Progenitor cell of endocrine pancreas (in vitro differentiated cells): ENCODE data around the gene ENO3. TPM values are rescaled to one million over a fixed set of nuclear protein-coding genes. Genes with fewer than 3 reads are reported as not detected.

ENCODE experiments used
- DNase-seq: peaks from one replicate; pipeline ENCODE4 v3.0.0; 2021; ENCODE audit warnings: low spot score; ENCODE audit not compliant: unreplicated experiment
- H3K27ac Mint-ChIP-seq: 2 replicates; pipeline ENCODE4 v1.8.0; 2021; ENCODE audit warnings: mild to moderate bottlenecking, moderate library complexity, mixed read lengths
- H3K27me3 Mint-ChIP-seq: 2 replicates; pipeline ENCODE4 v1.8.0; 2021; ENCODE audit warnings: mixed read lengths
- H3K36me3 Mint-ChIP-seq: 2 replicates; pipeline ENCODE4 v1.8.0; 2022; ENCODE audit warnings: mixed read lengths; ENCODE audit not compliant: insufficient read depth
- H3K4me1 Mint-ChIP-seq: 2 replicates; pipeline ENCODE4 v1.8.0; 2021; ENCODE audit warnings: low read depth, mixed read lengths
- H3K4me3 Mint-ChIP-seq: 2 replicates; pipeline ENCODE4 v1.8.0; 2021; ENCODE audit warnings: low read depth, mild to moderate bottlenecking, moderate library complexity, mixed read lengths
- H3K9me3 Mint-ChIP-seq: 2 replicates; pipeline ENCODE4 v1.8.0; 2021; ENCODE audit warnings: low read depth, mixed read lengths
- CTCF ChIP-seq: fragments of 200-600 bp; sonication (generic); IDR thresholded peaks from one replicate; pipeline ENCODE4 v1.5.0; 2021; ENCODE audit warnings: antibody characterized with exemption, mild to moderate bottlenecking; ENCODE audit not compliant: unreplicated experiment
- microRNA-seq: library from miRNA; unstranded; fragments of <30 nt; microRNA quantifications from one replicate; pipeline ENCODE4 v1.1.0, GENCODE V29; 2020; ENCODE audit warnings: borderline number of aligned reads; ENCODE audit not compliant: unreplicated experiment
- total RNA-seq: library from RNA; stranded (reverse); gene quantifications from 2 replicates; pipeline ENCODE4 v1.2.1, GENCODE V29; 2021

Gene ENO3
- total RNA-seq, 1 donor from 2014 or later: 25.8 TPM

DNA sequence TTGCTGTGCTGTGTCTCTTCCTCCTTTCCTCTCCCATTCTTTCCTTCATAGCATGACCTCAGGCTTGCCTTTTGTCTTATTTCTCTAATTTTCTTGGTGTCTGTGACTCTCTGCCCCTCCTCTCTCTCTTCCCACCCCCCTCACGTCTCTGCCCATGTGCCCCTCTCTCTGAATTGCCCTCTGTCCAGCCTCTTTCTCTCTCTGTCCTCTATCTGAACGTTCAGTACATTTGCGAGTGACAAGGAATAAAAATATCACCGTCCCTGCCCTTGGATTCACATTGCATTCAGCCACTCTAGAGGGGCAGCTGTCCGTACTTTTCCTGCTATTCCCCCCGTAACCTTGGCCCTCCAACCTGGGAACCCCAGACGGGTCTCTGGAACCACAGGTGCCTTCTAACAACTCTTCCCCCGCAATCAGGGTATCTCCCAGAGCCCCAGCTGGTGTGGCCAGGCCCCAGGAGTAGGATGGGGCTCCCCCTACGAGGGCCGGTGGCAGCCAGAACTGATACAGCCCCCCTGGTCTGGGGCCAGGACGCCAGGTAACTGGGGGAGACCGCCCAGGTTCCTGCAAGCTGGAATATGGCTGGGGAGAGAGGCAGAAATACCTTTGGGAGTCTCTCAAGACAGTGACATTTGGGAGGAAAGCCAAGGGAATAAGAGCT is 48.6 kb downstream of the ENO3 start:
- Mint-ChIP-seq H3K4me3 (peak overlapping the region; percentile 87), H3K4me1 (peaks cover 13% of the 10 kb centered on the region), H3K27me3 (peaks cover 8% of the 10 kb centered on the region), H3K27ac (peak overlapping the region; percentile 10), H3K9me3 (no peaks in the 10 kb centered on the region), H3K36me3 (peaks cover 18% of the 10 kb centered on the region)
- no peak for TF ChIP-seq CTCF
- no peak for DNase-seq

- H3K4me3 Mint-ChIP-seq: peak overlapping the region; percentile 87
- no peak overlapping the region for H3K27ac Mint-ChIP-seq
These were observed 49.3 kb downstream of the ENO3 start for GRCh38 chr17:5000237-5000639.

DNA sequence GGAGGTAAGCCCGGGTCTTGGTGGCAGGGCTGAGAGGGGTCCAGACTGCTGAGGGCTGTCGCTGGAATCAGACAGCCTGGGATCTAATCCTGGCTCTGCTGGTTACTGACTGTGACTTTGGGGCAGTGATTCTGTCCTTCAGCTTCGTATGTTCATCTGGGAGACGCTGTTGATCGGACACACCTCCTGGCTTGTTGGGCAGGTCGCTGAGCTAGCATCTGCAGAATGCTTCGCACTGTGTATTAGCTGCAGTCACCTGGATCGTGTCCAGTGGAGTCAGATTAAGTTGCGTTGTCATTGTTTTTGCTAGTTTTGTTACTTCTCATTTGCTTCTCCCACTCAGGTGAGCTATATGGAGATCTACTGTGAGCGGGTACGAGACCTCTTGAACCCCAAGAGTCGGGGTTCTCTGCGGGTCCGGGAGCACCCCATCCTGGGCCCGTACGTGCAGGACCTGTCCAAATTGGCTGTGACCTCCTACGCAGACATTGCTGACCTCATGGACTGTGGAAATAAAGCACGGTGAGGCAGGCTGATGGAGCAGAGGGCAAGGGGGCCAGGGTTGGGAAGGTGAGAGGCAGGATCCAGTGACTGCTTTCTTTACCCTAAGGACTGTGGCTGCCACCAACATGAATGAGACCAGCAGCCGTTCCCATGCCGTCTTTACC is 51.3 kb downstream of the ENO3 start:
- H3K4me1 Mint-ChIP-seq: peaks cover 10% of the 10 kb centered on the region
- H3K4me3 Mint-ChIP-seq: no peak overlapping the region
- H3K9me3 Mint-ChIP-seq: no peaks in the 10 kb centered on the region
- no peak for TF ChIP-seq CTCF
- no peak overlapping the region for H3K27ac Mint-ChIP-seq
- H3K36me3 Mint-ChIP-seq: peaks cover 32% of the 10 kb centered on the region
- no peak for DNase-seq
- H3K27me3 Mint-ChIP-seq: no peaks in the 10 kb centered on the region

More at GRCh38 chr17:5000237-5000639, 49.3 kb downstream of the ENO3 start:
- Mint-ChIP-seq H3K27me3 (peaks cover 1% of the 10 kb centered on the region), H3K4me1 (peaks cover 13% of the 10 kb centered on the region), H3K9me3 (no peaks in the 10 kb centered on the region), H3K36me3 (peaks cover 24% of the 10 kb centered on the region)
- TF ChIP-seq CTCF: no peak
- no peak for DNase-seq

GRCh38 chr17:5003214-5003867 is 52.4 kb downstream of the ENO3 start:
- no peaks in the 10 kb centered on the region for H3K9me3 Mint-ChIP-seq
- H3K27ac Mint-ChIP-seq: no peak overlapping the region
- DNase-seq: no peak
- H3K36me3 Mint-ChIP-seq: peaks cover 41% of the 10 kb centered on the region
- no peaks in the 10 kb centered on the region for H3K27me3 Mint-ChIP-seq
- peaks cover 10% of the 10 kb centered on the region for H3K4me1 Mint-ChIP-seq
- no peak for TF ChIP-seq CTCF
- H3K4me3 Mint-ChIP-seq: no peak overlapping the region

Small RNA genes lying within 50 kb of the gene (microRNA-seq; reads per million reads assigned to microRNA genes)
- gene MIR6864 (not detected), gene MIR6865 (not detected)

Other genes starting within 250 kb of the ENO3 start
- 95.2 and 103 TPM in 2 replicates for gene PELP1, start 247.0 kb upstream of the ENO3 start, total RNA-seq
- 52.6 and 53.8 TPM in 2 replicates for gene ARRB2, start 240.5 kb upstream of the ENO3 start, total RNA-seq
- gene MED11, start 219.7 kb upstream of the ENO3 start, total RNA-seq: 19.6 and 22.4 TPM in 2 replicates
- 0.18 and 0.22 TPM in 2 replicates for gene ZMYND15, start 211.3 kb upstream of the ENO3 start, total RNA-seq
- gene CXCL16, start 211.2 kb upstream of the ENO3 start, total RNA-seq: 4.0 and 4.3 TPM in 2 replicates
- 0.44 and 0.57 TPM in 2 replicates for gene TM4SF5, start 179.2 kb upstream of the ENO3 start, total RNA-seq
- gene VMO1, start 164.8 kb upstream of the ENO3 start, total RNA-seq: 1.3 and 2.0 TPM in 2 replicates
- gene GLTPD2, start 162.2 kb upstream of the ENO3 start, total RNA-seq: 4.0 and 4.1 TPM in 2 replicates
- gene PSMB6, start 155.0 kb upstream of the ENO3 start, total RNA-seq: 126 and 137 TPM in 2 replicates
- gene PLD2, start 144.0 kb upstream of the ENO3 start, total RNA-seq: 80.3 and 81.0 TPM in 2 replicates
- 139 and 145 TPM in 2 replicates for gene MINK1, start 117.8 kb upstream of the ENO3 start, total RNA-seq
- 3.6 and 3.7 TPM in 2 replicates for gene C17orf107, start 51.6 kb upstream of the ENO3 start, total RNA-seq
- gene CHRNE, start 48.0 kb upstream of the ENO3 start, total RNA-seq: 0.31 and 0.36 TPM in 2 replicates
- gene GP1BA, start 18.8 kb upstream of the ENO3 start, total RNA-seq: not detected in 2 replicates
- gene SLC25A11, start 11.1 kb upstream of the ENO3 start, total RNA-seq: 46.8 and 47.4 TPM in 2 replicates
- 97.4 and 106 TPM in 2 replicates for gene RNF167, start 10.9 kb upstream of the ENO3 start, total RNA-seq
- gene PFN1, start 2.6 kb upstream of the ENO3 start, total RNA-seq: 372 and 404 TPM in 2 replicates
- 70.3 and 71.4 TPM in 2 replicates for gene SPAG7, start 16.7 kb downstream of the ENO3 start, total RNA-seq
- gene CAMTA2, start 36.6 kb downstream of the ENO3 start, total RNA-seq: 34.1 and 34.2 TPM in 2 replicates
- gene INCA1, start 46.4 kb downstream of the ENO3 start, total RNA-seq: 2.8 and 3.3 TPM in 2 replicates
- 104 and 111 TPM in 2 replicates for gene KIF1C, start 46.8 kb downstream of the ENO3 start, total RNA-seq
- gene SLC52A1, start 84.3 kb downstream of the ENO3 start, total RNA-seq: not detected in 2 replicates
- 0.98 and 1.3 TPM in 2 replicates for gene ZFP3, start 127.3 kb downstream of the ENO3 start, total RNA-seq
- gene ZNF232, start 160.8 kb downstream of the ENO3 start, total RNA-seq: 51.1 and 56.3 TPM in 2 replicates
- gene USP6, start 164.9 kb downstream of the ENO3 start, total RNA-seq: 0.80 and 0.84 TPM in 2 replicates
- 23.8 and 26.1 TPM in 2 replicates for gene ZNF594, start 240.7 kb downstream of the ENO3 start, total RNA-seq